Left lung (tissue), 10 donors: ENCODE measurements around the gene COL4A4. TPM values are rescaled to one million over a fixed set of nuclear protein-coding genes. Genes with fewer than 3 reads are reported as not detected.

ENCODE experiments used
- ATAC-seq: fragments of 200-7000 bp; cut with Tn5 transposase; one replicate; pipeline ENCODE4 v1.9.1; 2020; ENCODE audit warnings: moderate library complexity
- DNase-seq, 4 donors: peaks; one replicate each; pipeline ENCODE4 v3.0.0-alpha.2; 2013 to 2020
- H3K27ac ChIP-seq, 2 donors: fragments of 200-600 bp; sonication (generic) in 1 of 2; one replicate each; pipeline versions ENCODE4 v1.5.0 to v1.8.0; 2020 to 2021
- H3K27me3 ChIP-seq, 2 donors: fragments of 200-600 bp; sonication (generic) in 1 of 2; one replicate each; pipeline versions ENCODE4 v1.5.0 to v1.8.0; 2020 to 2021
- H3K36me3 ChIP-seq, 2 donors: fragments of 200-600 bp; sonication (generic) in 1 of 2; one replicate each; pipeline versions ENCODE4 v1.5.0 to v1.8.0; 2020 to 2021
- H3K4me1 ChIP-seq, 2 donors: fragments of 200-600 bp; one replicate each; pipeline ENCODE4 v1.8.0; 2021
- H3K4me3 ChIP-seq, 2 donors: fragments of 200-600 bp; sonication (generic) in 1 of 2; one replicate each; pipeline versions ENCODE4 v1.5.0 to v1.8.0; 2020 to 2021; ENCODE audit warnings: mild to moderate bottlenecking in 1 of 2
- H3K9me3 ChIP-seq, 2 donors: fragments of 200-600 bp; sonication (generic) in 1 of 2; one replicate each; pipeline versions ENCODE4 v1.5.0 to v1.8.0; 2020 to 2021
- CTCF ChIP-seq, 2 donors: fragments of 200-600 bp; sonication (generic) in 1 of 2; IDR thresholded peaks; one replicate each; pipeline versions ENCODE4 v1.5.0 to v1.8.0; 2021; ENCODE audit warnings: antibody characterized with exemption in 2 of 2
- intact Hi-C, 2 donors: fragments of 100-400 bp; cut with DNase I; formaldehyde crosslinking; loops; one replicate each; pipeline versions ENCODE4 v1.11.2 to v1.14.2; 2022
- polyA plus RNA-seq, 6 donors: library from polyadenylated mRNA; unstranded; fragments of 120-200 nt; gene quantifications; one replicate each; pipeline ENCODE4 v1.2.1, GENCODE V29; 2013; ENCODE audit not compliant: insufficient read length in 6 of 6
- total RNA-seq, 2 donors: library from RNA; stranded (reverse); fragmentation: NEBNext Ultra II Directional; extraction: Animal tissue kit (Norgen Biotek cat#: 25700); gene quantifications; one replicate each; pipeline ENCODE4 v1.2.1, GENCODE V29; 2021
- donor health status: DM: no; HTN: yes; CAD: no.
- donor health status: DM: no; HTN: no; CAD: no.

COL4A4 gene
- total and polyA plus RNA-seq, 8 donors: 5.4 to 51.2 (median 10.2) TPM

- intact Hi-C loops: no loop called here
- H3K9me3 ChIP-seq: no peaks in the 10 kb centered on the region
- no peak for DNase-seq
- no peaks in the 10 kb centered on the region for H3K27me3 ChIP-seq
- H3K4me1 ChIP-seq: no peaks in the 10 kb centered on the region
- H3K4me3 ChIP-seq: no peak overlapping the region
- H3K27ac ChIP-seq: no peak overlapping the region
- ATAC-seq: no peak
- no peak for TF ChIP-seq CTCF (IDR thresholded peaks at IDR 0.05)
- no peaks in the 10 kb centered on the region for H3K36me3 ChIP-seq
These were observed 60.4 kb downstream of the COL4A4 start for GRCh38 chr2:227103583-227103982.

- H3K9me3 ChIP-seq: no peaks in the 10 kb centered on the region
- no peaks in the 10 kb centered on the region for H3K36me3 ChIP-seq
- no peaks in the 10 kb centered on the region for H3K4me1 ChIP-seq
- TF ChIP-seq CTCF (IDR thresholded peaks at IDR 0.05): no peak
- no peak overlapping the region for H3K27ac ChIP-seq
- ATAC-seq: no peak
- no peak overlapping the region for H3K4me3 ChIP-seq
- no peak for DNase-seq
- intact Hi-C loops: no loop called here
- H3K27me3 ChIP-seq: no peaks in the 10 kb centered on the region
These were observed 64.7 kb downstream of the COL4A4 start for GRCh38 chr2:227099340-227099739.

- intact Hi-C loops: no loop called here
- no peak for DNase-seq
- Histone ChIP-seq H3K4me1 (no peaks in the 10 kb centered on the region), H3K27me3 (no peaks in the 10 kb centered on the region), H3K36me3 (no peaks in the 10 kb centered on the region), H3K27ac (no peak overlapping the region), H3K9me3 (no peaks in the 10 kb centered on the region), H3K4me3 (no peak overlapping the region)
- TF ChIP-seq CTCF (IDR thresholded peaks at IDR 0.05): no peak
- ATAC-seq: no peak
These were observed 65.9 kb downstream of the COL4A4 start for GRCh38 chr2:227098162-227098515.

GRCh38 chr2:227097495-227098161, 66.4 kb downstream of the COL4A4 start:
- no peak for ATAC-seq
- intact Hi-C loops: no loop called here
- no peak overlapping the region for H3K4me3 ChIP-seq
- no peaks in the 10 kb centered on the region for H3K36me3 ChIP-seq
- no peaks in the 10 kb centered on the region for H3K9me3 ChIP-seq
- H3K4me1 ChIP-seq: no peaks in the 10 kb centered on the region
- no peaks in the 10 kb centered on the region for H3K27me3 ChIP-seq
- DNase-seq: no peak
- no peak overlapping the region for H3K27ac ChIP-seq
- no peak for TF ChIP-seq CTCF (IDR thresholded peaks at IDR 0.05)

GRCh38 chr2:227095346-227095745, 68.7 kb downstream of the COL4A4 start:
- Histone ChIP-seq H3K27me3 (no peaks in the 10 kb centered on the region), H3K9me3 (no peaks in the 10 kb centered on the region), H3K27ac (no peak overlapping the region), H3K4me3 (no peak overlapping the region), H3K4me1 (no peaks in the 10 kb centered on the region), H3K36me3 (no peaks in the 10 kb centered on the region)
- ATAC-seq (no peak), DNase-seq (no peak)
- TF ChIP-seq CTCF (IDR thresholded peaks at IDR 0.05): no peak
- intact Hi-C loops: no loop called here
